ENCODE results near the gene PPP1R37. TPM values are rescaled to one million over a fixed set of nuclear protein-coding genes. Genes with fewer than 3 reads are reported as not detected.

PPP1R37 gene
- total and polyA plus RNA-seq, 2 of the 13 experiments (the other 11 are each of a cell fraction or from before 2014, with no cell fraction given), result 9.0 to 14.3 TPM

DNA sequence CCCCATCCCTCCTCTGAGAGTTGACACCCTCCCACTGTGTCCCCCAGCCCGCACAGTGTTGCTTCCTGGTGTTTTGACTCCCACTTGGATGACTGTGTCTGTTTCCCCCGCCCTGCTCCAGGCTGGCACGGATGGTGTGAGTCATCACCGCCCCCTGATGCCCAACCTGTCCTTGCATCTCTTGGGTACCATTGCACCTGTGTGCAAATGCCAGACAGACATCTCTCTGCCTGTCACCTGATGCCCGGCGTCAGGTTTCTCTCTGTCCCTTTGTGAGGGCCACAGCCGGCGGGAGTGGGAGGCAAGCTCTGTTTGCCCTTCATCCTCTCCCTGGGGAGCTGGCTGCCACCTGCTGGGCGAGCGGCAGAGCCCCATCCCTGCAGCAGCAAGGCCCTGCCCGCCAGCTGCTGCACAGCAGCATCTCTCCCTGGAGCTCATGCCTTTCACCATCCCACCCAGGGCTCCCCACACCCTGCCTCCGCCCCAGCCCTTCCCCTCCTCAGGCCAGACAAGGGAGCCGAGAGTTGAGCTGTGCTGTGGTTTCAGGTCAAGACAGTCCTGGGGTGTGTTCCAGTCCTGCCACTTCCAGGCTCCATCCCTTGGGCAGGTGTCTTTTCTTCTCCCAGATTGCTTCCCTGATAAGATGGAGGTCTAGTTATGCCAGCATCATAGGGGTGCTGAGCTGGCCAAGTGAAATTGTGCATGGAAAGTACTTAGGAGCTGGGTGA is 38.1 kb downstream of the PPP1R37 start (continued):
- TF ChIP-seq, protein P1, sequence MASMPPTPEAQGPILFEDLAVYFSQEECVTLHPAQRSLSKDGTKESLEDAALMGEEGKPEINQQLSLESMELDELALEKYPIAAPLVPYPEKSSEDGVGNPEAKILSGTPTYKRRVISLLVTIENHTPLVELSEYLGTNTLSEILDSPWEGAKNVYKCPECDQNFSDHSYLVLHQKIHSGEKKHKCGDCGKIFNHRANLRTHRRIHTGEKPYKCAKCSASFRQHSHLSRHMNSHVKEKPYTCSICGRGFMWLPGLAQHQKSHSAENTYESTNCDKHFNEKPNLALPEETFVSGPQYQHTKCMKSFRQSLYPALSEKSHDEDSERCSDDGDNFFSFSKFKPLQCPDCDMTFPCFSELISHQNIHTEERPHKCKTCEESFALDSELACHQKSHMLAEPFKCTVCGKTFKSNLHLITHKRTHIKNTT (CRISPR knock-in tag; IDR thresholded peaks at IDR 0.05), result no peak
- TF ChIP-seq BCL6 (CRISPR knock-in tag; IDR thresholded peaks at IDR 0.05), result no peak
- TF ChIP-seq ZBTB7A (CRISPR knock-in tag; IDR thresholded peaks at IDR 0.05), result no peak
- TF ChIP-seq TEAD3 (CRISPR knock-in tag; optimal IDR thresholded peaks at IDR 0.05; ENCODE audit: borderline replicate concordance), result peak; percentile 54
- TF ChIP-seq SOX5 (CRISPR knock-in tag; IDR thresholded peaks at IDR 0.05; ENCODE audit: borderline replicate concordance), result no peak
- TF ChIP-seq, protein P2, sequence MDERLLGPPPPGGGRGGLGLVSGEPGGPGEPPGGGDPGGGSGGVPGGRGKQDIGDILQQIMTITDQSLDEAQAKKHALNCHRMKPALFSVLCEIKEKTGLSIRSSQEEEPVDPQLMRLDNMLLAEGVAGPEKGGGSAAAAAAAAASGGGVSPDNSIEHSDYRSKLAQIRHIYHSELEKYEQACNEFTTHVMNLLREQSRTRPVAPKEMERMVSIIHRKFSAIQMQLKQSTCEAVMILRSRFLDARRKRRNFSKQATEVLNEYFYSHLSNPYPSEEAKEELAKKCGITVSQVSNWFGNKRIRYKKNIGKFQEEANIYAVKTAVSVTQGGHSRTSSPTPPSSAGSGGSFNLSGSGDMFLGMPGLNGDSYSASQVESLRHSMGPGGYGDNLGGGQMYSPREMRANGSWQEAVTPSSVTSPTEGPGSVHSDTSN (CRISPR knock-in tag; IDR thresholded peaks at IDR 0.05), result no peak
- TF ChIP-seq ZNF841 (CRISPR knock-in tag; IDR thresholded peaks at IDR 0.05; ENCODE audit: borderline replicate concordance), result no peak
- TF ChIP-seq, protein P3, sequence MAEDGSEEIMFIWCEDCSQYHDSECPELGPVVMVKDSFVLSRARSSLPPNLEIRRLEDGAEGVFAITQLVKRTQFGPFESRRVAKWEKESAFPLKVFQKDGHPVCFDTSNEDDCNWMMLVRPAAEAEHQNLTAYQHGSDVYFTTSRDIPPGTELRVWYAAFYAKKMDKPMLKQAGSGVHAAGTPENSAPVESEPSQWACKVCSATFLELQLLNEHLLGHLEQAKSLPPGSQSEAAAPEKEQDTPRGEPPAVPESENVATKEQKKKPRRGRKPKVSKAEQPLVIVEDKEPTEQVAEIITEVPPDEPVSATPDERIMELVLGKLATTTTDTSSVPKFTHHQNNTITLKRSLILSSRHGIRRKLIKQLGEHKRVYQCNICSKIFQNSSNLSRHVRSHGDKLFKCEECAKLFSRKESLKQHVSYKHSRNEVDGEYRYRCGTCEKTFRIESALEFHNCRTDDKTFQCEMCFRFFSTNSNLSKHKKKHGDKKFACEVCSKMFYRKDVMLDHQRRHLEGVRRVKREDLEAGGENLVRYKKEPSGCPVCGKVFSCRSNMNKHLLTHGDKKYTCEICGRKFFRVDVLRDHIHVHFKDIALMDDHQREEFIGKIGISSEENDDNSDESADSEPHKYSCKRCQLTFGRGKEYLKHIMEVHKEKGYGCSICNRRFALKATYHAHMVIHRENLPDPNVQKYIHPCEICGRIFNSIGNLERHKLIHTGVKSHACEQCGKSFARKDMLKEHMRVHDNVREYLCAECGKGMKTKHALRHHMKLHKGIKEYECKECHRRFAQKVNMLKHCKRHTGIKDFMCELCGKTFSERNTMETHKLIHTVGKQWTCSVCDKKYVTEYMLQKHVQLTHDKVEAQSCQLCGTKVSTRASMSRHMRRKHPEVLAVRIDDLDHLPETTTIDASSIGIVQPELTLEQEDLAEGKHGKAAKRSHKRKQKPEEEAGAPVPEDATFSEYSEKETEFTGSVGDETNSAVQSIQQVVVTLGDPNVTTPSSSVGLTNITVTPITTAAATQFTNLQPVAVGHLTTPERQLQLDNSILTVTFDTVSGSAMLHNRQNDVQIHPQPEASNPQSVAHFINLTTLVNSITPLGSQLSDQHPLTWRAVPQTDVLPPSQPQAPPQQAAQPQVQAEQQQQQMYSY (CRISPR knock-in tag; IDR thresholded peaks at IDR 0.05), result no peak
- TF ChIP-seq ZNF282 (IDR thresholded peaks at IDR 0.05; ENCODE audit: partially characterized antibody), result no peak
- TF ChIP-seq ZFAT (CRISPR knock-in tag; conservative IDR thresholded peaks at IDR 0.05), result no peak
- no peak for TF ChIP-seq TBL1XR1 (IDR thresholded peaks at IDR 0.05; ENCODE audit: borderline replicate concordance, low read length, partially characterized antibody)
- TF ChIP-seq ZNF598 (CRISPR knock-in tag; IDR thresholded peaks at IDR 0.05; ENCODE audit: borderline replicate concordance), result no peak
- TF ChIP-seq ZNF713 (CRISPR knock-in tag; IDR thresholded peaks at IDR 0.05), result no peak
- TF ChIP-seq HES4 (CRISPR knock-in tag; IDR thresholded peaks at IDR 0.05; ENCODE audit: borderline replicate concordance), result no peak
- no peak for TF ChIP-seq ZNF773 (CRISPR knock-in tag; IDR thresholded peaks at IDR 0.05; ENCODE audit: borderline replicate concordance)
- no peak for TF ChIP-seq ZNF234 (CRISPR knock-in tag; conservative IDR thresholded peaks at IDR 0.05)
- TF ChIP-seq MTF2 (CRISPR knock-in tag; IDR thresholded peaks at IDR 0.05; ENCODE audit: borderline replicate concordance), result no peak
- TF ChIP-seq ZNF75D (CRISPR knock-in tag; IDR thresholded peaks at IDR 0.05; ENCODE audit: borderline replicate concordance), result no peak
- TF ChIP-seq SMAD3 (CRISPR knock-in tag; IDR thresholded peaks at IDR 0.05), result no peak
- 0 out of 2 replicates have a peak, but pooled peaks have one; percentile 34 for TF ChIP-seq ZNF605 (CRISPR knock-in tag; IDR thresholded peaks at IDR 0.05)
- no peak for TF ChIP-seq FOXK2 (IDR thresholded peaks at IDR 0.05)
- peak; percentile 27; the same call in 1 of the 2 replicates for TF ChIP-seq ZNF331 (CRISPR knock-in tag; IDR thresholded peaks at IDR 0.05)
- peak; percentile 83 for TF ChIP-seq STAG1 (CRISPR knock-in tag; IDR thresholded peaks at IDR 0.05)

Measured in HepG2 (cell line).